Progenitor cell of endocrine pancreas (in vitro differentiated cells): ENCODE measurements around the gene PRKCQ. TPM values are rescaled to one million over a fixed set of nuclear protein-coding genes. Genes with fewer than 3 reads are reported as not detected.

Experiments used
- DNase-seq: peaks from one replicate; pipeline ENCODE4 v3.0.0; 2021; ENCODE audit warnings: low spot score; ENCODE audit not compliant: unreplicated experiment
- H3K27ac Mint-ChIP-seq: 2 replicates; pipeline ENCODE4 v1.8.0; 2021; ENCODE audit warnings: mild to moderate bottlenecking, moderate library complexity, mixed read lengths
- H3K27me3 Mint-ChIP-seq: 2 replicates; pipeline ENCODE4 v1.8.0; 2021; ENCODE audit warnings: mixed read lengths
- H3K36me3 Mint-ChIP-seq: 2 replicates; pipeline ENCODE4 v1.8.0; 2022; ENCODE audit warnings: mixed read lengths; ENCODE audit not compliant: insufficient read depth
- H3K4me1 Mint-ChIP-seq: 2 replicates; pipeline ENCODE4 v1.8.0; 2021; ENCODE audit warnings: low read depth, mixed read lengths
- H3K4me3 Mint-ChIP-seq: 2 replicates; pipeline ENCODE4 v1.8.0; 2021; ENCODE audit warnings: low read depth, mild to moderate bottlenecking, moderate library complexity, mixed read lengths
- H3K9me3 Mint-ChIP-seq: 2 replicates; pipeline ENCODE4 v1.8.0; 2021; ENCODE audit warnings: low read depth, mixed read lengths
- CTCF ChIP-seq: fragments of 200-600 bp; sonication (generic); IDR thresholded peaks from one replicate; pipeline ENCODE4 v1.5.0; 2021; ENCODE audit warnings: antibody characterized with exemption, mild to moderate bottlenecking; ENCODE audit not compliant: unreplicated experiment
- total RNA-seq: library from RNA; stranded (reverse); gene quantifications from 2 replicates; pipeline ENCODE4 v1.2.1, GENCODE V29; 2021

Gene PRKCQ
- total RNA-seq, 1 donor from 2014 or later: 5.6 TPM

GRCh38 chr10:6469661-6470060 lies 110.4 kb downstream of the PRKCQ start:
- no peak for DNase-seq
- TF ChIP-seq CTCF: no peak
- H3K27me3 Mint-ChIP-seq: peaks cover 3% of the 10 kb centered on the region
- H3K27ac Mint-ChIP-seq: no peak overlapping the region
- peaks cover 32% of the 10 kb centered on the region for H3K4me1 Mint-ChIP-seq
- H3K9me3 Mint-ChIP-seq: peaks cover 13% of the 10 kb centered on the region
- H3K4me3 Mint-ChIP-seq: no peak overlapping the region
- H3K36me3 Mint-ChIP-seq: peaks cover 9% of the 10 kb centered on the region

GRCh38 chr10:6465854-6466601 lies 114.0 kb downstream of the PRKCQ start:
- Mint-ChIP-seq H3K27ac (peak overlapping the region; percentile 30), H3K4me3 (no peak overlapping the region)

GRCh38 chr10:6465437-6465836 lies 114.6 kb downstream of the PRKCQ start:
- no peaks in the 10 kb centered on the region for H3K27me3 Mint-ChIP-seq
- peaks cover 22% of the 10 kb centered on the region for H3K4me1 Mint-ChIP-seq
- TF ChIP-seq CTCF: no peak
- DNase-seq: no peak
- H3K27ac Mint-ChIP-seq: no peak overlapping the region
- H3K4me3 Mint-ChIP-seq: no peak overlapping the region
- peaks cover 15% of the 10 kb centered on the region for H3K9me3 Mint-ChIP-seq
- peaks cover 6% of the 10 kb centered on the region for H3K36me3 Mint-ChIP-seq

More at GRCh38 chr10:6465854-6466601, 114.0 kb downstream of the PRKCQ start:
- peaks cover 12% of the 10 kb centered on the region for H3K9me3 Mint-ChIP-seq
- TF ChIP-seq CTCF: no peak
- peaks cover 6% of the 10 kb centered on the region for H3K36me3 Mint-ChIP-seq
- peaks cover under 1% of the 10 kb centered on the region for H3K27me3 Mint-ChIP-seq
- peaks cover 24% of the 10 kb centered on the region for H3K4me1 Mint-ChIP-seq
- DNase-seq: no peak

- DNase-seq: no peak
- H3K36me3 Mint-ChIP-seq: peaks cover 4% of the 10 kb centered on the region
These were observed 115.1 kb downstream of the PRKCQ start for GRCh38 chr10:6464862-6465430.

GRCh38 chr10:6463366-6463765 lies 116.7 kb downstream of the PRKCQ start:
- H3K4me3 Mint-ChIP-seq: no peak overlapping the region
- peaks cover 6% of the 10 kb centered on the region for H3K36me3 Mint-ChIP-seq
- no peaks in the 10 kb centered on the region for H3K27me3 Mint-ChIP-seq
- no peak overlapping the region for H3K27ac Mint-ChIP-seq
- no peak for TF ChIP-seq CTCF
- peaks cover 19% of the 10 kb centered on the region for H3K4me1 Mint-ChIP-seq
- H3K9me3 Mint-ChIP-seq: peaks cover 12% of the 10 kb centered on the region
- DNase-seq: no peak

More at GRCh38 chr10:6464862-6465430, 115.1 kb downstream of the PRKCQ start:
- no peak for TF ChIP-seq CTCF
- Mint-ChIP-seq H3K27me3 (no peaks in the 10 kb centered on the region), H3K4me3 (no peak overlapping the region), H3K4me1 (peaks cover 22% of the 10 kb centered on the region), H3K27ac (no peak overlapping the region), H3K9me3 (peaks cover 10% of the 10 kb centered on the region)
